Keratinocyte (primary cell): ENCODE results near the gene ABHD15.

Source experiments
- CTCF ChIP-seq, 3 experiments: IDR thresholded peaks in 1 of 3; conservative IDR thresholded peaks in 1 of 3; optimal IDR thresholded peaks in 1 of 3; 2 replicates in 2 of 3; 3 replicates in 1 of 3; pipeline versions ENCODE3 to v1.5.1; 2011; ENCODE audit warnings: low read length in 3 of 3, mild to moderate bottlenecking in 3 of 3, moderate library complexity in 2 of 3, control low read depth in 1 of 3, inconsistent platforms in 1 of 3; ENCODE audit not compliant: insufficient read depth in 2 of 3; ENCODE audit errors: extremely low read depth in 1 of 3
- EZH2 ChIP-seq: IDR thresholded peaks from one replicate; pipeline ENCODE4 v1.6.1; 2012; ENCODE audit warnings: inconsistent platforms, mild to moderate bottlenecking, low read length, moderate library complexity

GRCh38 chr17:29570521-29570920, 3.7 kb upstream of the ABHD15 start:
- TF ChIP-seq CTCF (optimal IDR thresholded peaks at IDR 0.05 in 1 of 3, IDR thresholded peaks at IDR 0.05 in 1 of 3, conservative IDR thresholded peaks at IDR 0.05 in 1 of 3; ENCODE audit: extremely low read depth in 1 of 3, insufficient read depth in 2 of 3, low read length in 3 of 3) (no peak), EZH2 (no peak)
